Fibroblast of pulmonary artery (primary cell): Measurements from ENCODE around the gene ACSF3.

ENCODE experiments used
- DNase-seq: peaks from one replicate; pipeline ENCODE4 v3.0.0-alpha.2; 2010; ENCODE audit warnings: low read depth
- H3K4me3 ChIP-seq: replicated peaks from 2 replicates; pipeline ENCODE4 v1.5.1; 2011; ENCODE audit warnings: low read depth, mild to moderate bottlenecking, control low read depth, low read length, moderate library complexity
- CTCF ChIP-seq: IDR thresholded peaks from 2 replicates; pipeline ENCODE4 v1.5.1; 2011; ENCODE audit warnings: mild to moderate bottlenecking, control low read depth, low read length, inconsistent platforms; ENCODE audit errors: missing control alignments

ACSF3 gene

GRCh38 chr16:89119661-89120141, 26.0 kb downstream of the ACSF3 start:
- no peak for TF ChIP-seq CTCF
- no peak overlapping the region for H3K4me3 ChIP-seq
- DNase-seq, result no peak

- H3K4me3 ChIP-seq, result no peak overlapping the region
- TF ChIP-seq CTCF, result no peak
- DNase-seq, result no peak
Measured at GRCh38 chr16:89120281-89120680, 26.6 kb downstream of the ACSF3 start.

GRCh38 chr16:89120921-89121351, 27.3 kb downstream of the ACSF3 start:
- no peak overlapping the region for H3K4me3 ChIP-seq
- DNase-seq, result no peak
- TF ChIP-seq CTCF, result no peak

- TF ChIP-seq CTCF, result no peak
- H3K4me3 ChIP-seq, result no peak overlapping the region
- DNase-seq, result no peak
Measured at GRCh38 chr16:89121691-89122321, 28.2 kb downstream of the ACSF3 start.

GRCh38 chr16:89122322-89122851, 28.7 kb downstream of the ACSF3 start:
- no peak for TF ChIP-seq CTCF
- no peak for DNase-seq
- no peak overlapping the region for H3K4me3 ChIP-seq

- TF ChIP-seq CTCF, result no peak
- DNase-seq, result no peak
- H3K4me3 ChIP-seq, result no peak overlapping the region
Measured at GRCh38 chr16:89123001-89123830, 29.6 kb downstream of the ACSF3 start.
